GM19438 (cell line): Measurements from ENCODE around the gene MARS1.

Source experiments
- ATAC-seq: cut with Tn5 transposase; IDR thresholded peaks from one replicate; pipeline ENCODE4 v1.9.1; 2021; ENCODE audit warnings: low read depth; ENCODE audit not compliant: unreplicated experiment

The MARS1 gene

GRCh38 chr12:57526477-57527126, 38.7 kb downstream of the MARS1 start:
- no peak for ATAC-seq

GRCh38 chr12:57527184-57527583, 39.3 kb downstream of the MARS1 start:
- ATAC-seq = no peak

GRCh38 chr12:57528176-57528575, 40.3 kb downstream of the MARS1 start:
- no peak for ATAC-seq

GRCh38 chr12:57528831-57529555, 41.1 kb downstream of the MARS1 start:
- no peak for ATAC-seq

- no peak for ATAC-seq
Measured at GRCh38 chr12:57529831-57530230, 42.0 kb downstream of the MARS1 start.

- ATAC-seq = no peak
Measured at GRCh38 chr12:57530396-57531142, 42.7 kb downstream of the MARS1 start.

GRCh38 chr12:57531836-57532235, 44.0 kb downstream of the MARS1 start:
- ATAC-seq = no peak

- no peak for ATAC-seq
Measured at GRCh38 chr12:57533108-57533507, 45.2 kb downstream of the MARS1 start.

- ATAC-seq = no peak
Measured at GRCh38 chr12:57534250-57534649, 46.4 kb downstream of the MARS1 start.

GRCh38 chr12:57534991-57535543, 47.2 kb downstream of the MARS1 start:
- ATAC-seq = no peak

GRCh38 chr12:57535764-57536596, 48.1 kb downstream of the MARS1 start:
- ATAC-seq = no peak

- ATAC-seq = no peak
Measured at GRCh38 chr12:57536597-57536942, 48.7 kb downstream of the MARS1 start.

GRCh38 chr12:57539134-57539768, 51.4 kb downstream of the MARS1 start:
- ATAC-seq = no peak

GRCh38 chr12:57541001-57541400, 53.1 kb downstream of the MARS1 start:
- no peak for ATAC-seq

GRCh38 chr12:57541717-57542116, 53.8 kb downstream of the MARS1 start:
- no peak for ATAC-seq

- no peak for ATAC-seq
Measured at GRCh38 chr12:57543581-57543980, 55.7 kb downstream of the MARS1 start.

GRCh38 chr12:57545809-57546437, 58.1 kb downstream of the MARS1 start:
- ATAC-seq = no peak

- peak; percentile 98 for ATAC-seq
Measured at GRCh38 chr12:57546438-57547287, 58.8 kb downstream of the MARS1 start, which contains the start of gene DCTN2. TSS of gene DCTN2 (minus strand) at chr12:57547192. CDS start at chr12:57547063, 129 bp downstream.
